Measurements from ENCODE around the gene B3GALT5. TPM values are rescaled to one million over a fixed set of nuclear protein-coding genes. Genes with fewer than 3 reads are reported as not detected.

B3GALT5 gene
- total RNA-seq, 4 donors from 2014 or later = under 0.01 to 1.2 (median 0.74) TPM

- Histone ChIP-seq H3K4me1 (no peaks in the 10 kb centered on the region), H3K4me3 (no peak overlapping the region), H3K27me3 (no peaks in the 10 kb centered on the region), H3K36me3 (no peaks in the 10 kb centered on the region), H3K27ac (replicated peaks in 1 of 4) (no peak overlapping the region), H3K9me3 (no peaks in the 10 kb centered on the region)
- no peak for DNase-seq (ENCODE audit: extremely low spot score)
- WGBS = 70% methylated on average over 4 of the region's 4 CpGs
- TF ChIP-seq CTCF (IDR thresholded peaks at IDR 0.05) (no peak), EP300 (IDR thresholded peaks at IDR 0.05) (no peak), POLR2A (IDR thresholded peaks at IDR 0.05; ENCODE audit: low read depth) (no peak), POLR2AphosphoS5 (IDR thresholded peaks at IDR 0.05) (no peak)
- intact Hi-C loops (cut with DNase I) = no loop called here
Observed at GRCh38 chr21:39690454-39690853, 77.7 kb downstream of the B3GALT5 start.

- Histone ChIP-seq H3K36me3 (no peaks in the 10 kb centered on the region), H3K27me3 (no peaks in the 10 kb centered on the region), H3K4me3 (no peak overlapping the region), H3K4me1 (no peaks in the 10 kb centered on the region), H3K9me3 (no peaks in the 10 kb centered on the region), H3K27ac (replicated peaks in 1 of 4) (no peak overlapping the region)
- 79% methylated on average over 5 of the region's 5 CpGs for WGBS
- no peak for TF ChIP-seq EP300 (IDR thresholded peaks at IDR 0.05)
- no peak for TF ChIP-seq CTCF (IDR thresholded peaks at IDR 0.05)
- no peak for TF ChIP-seq POLR2A (IDR thresholded peaks at IDR 0.05; ENCODE audit: low read depth)
- TF ChIP-seq POLR2AphosphoS5 (IDR thresholded peaks at IDR 0.05) = no peak
- peak; percentile 79 for DNase-seq (ENCODE audit: extremely low spot score)
- intact Hi-C loops (cut with DNase I) = no loop called here
Observed at GRCh38 chr21:39694750-39695149, 82.0 kb downstream of the B3GALT5 start.

- TF ChIP-seq EP300 (IDR thresholded peaks at IDR 0.05) (no peak), POLR2A (IDR thresholded peaks at IDR 0.05; ENCODE audit: low read depth) (no peak), POLR2AphosphoS5 (IDR thresholded peaks at IDR 0.05) (no peak), CTCF (IDR thresholded peaks at IDR 0.05) (no peak)
Observed at GRCh38 chr21:39696196-39696595, 83.5 kb downstream of the B3GALT5 start.

GRCh38 chr21:39696618-39697017, 83.9 kb downstream of the B3GALT5 start:
- no peaks in the 10 kb centered on the region for H3K9me3 ChIP-seq
- 52% methylated on average over 2 of the region's 4 CpGs for WGBS
- no peak overlapping the region for H3K4me3 ChIP-seq
- DNase-seq (ENCODE audit: extremely low spot score) = peak; percentile 64
- no peak overlapping the region for H3K27ac ChIP-seq (replicated peaks in 1 of 4)
- H3K27me3 ChIP-seq = no peaks in the 10 kb centered on the region
- no peaks in the 10 kb centered on the region for H3K36me3 ChIP-seq
- intact Hi-C loops (cut with DNase I) = no loop called here
- H3K4me1 ChIP-seq = no peaks in the 10 kb centered on the region
- TF ChIP-seq POLR2AphosphoS5 (IDR thresholded peaks at IDR 0.05) (no peak), CTCF (IDR thresholded peaks at IDR 0.05) (no peak)

More at GRCh38 chr21:39696196-39696595, 83.5 kb downstream of the B3GALT5 start:
- no peaks in the 10 kb centered on the region for H3K4me1 ChIP-seq
- H3K27me3 ChIP-seq = no peaks in the 10 kb centered on the region
- no peak overlapping the region for H3K4me3 ChIP-seq
- 87% methylated on average over 7 of the region's 7 CpGs for WGBS
- intact Hi-C loops (cut with DNase I) = no loop called here
- no peak overlapping the region for H3K27ac ChIP-seq (replicated peaks in 1 of 4)
- no peaks in the 10 kb centered on the region for H3K36me3 ChIP-seq
- no peaks in the 10 kb centered on the region for H3K9me3 ChIP-seq
- peak; percentile 26 for DNase-seq (ENCODE audit: extremely low spot score)

- WGBS = 84% methylated on average over 2 of the region's 2 CpGs
- no peaks in the 10 kb centered on the region for H3K27me3 ChIP-seq
- H3K4me1 ChIP-seq = no peaks in the 10 kb centered on the region
- H3K36me3 ChIP-seq = no peaks in the 10 kb centered on the region
- TF ChIP-seq POLR2A (IDR thresholded peaks at IDR 0.05; ENCODE audit: low read depth) = no peak
- H3K9me3 ChIP-seq = peaks cover 0 to 6% (median 0%) of the 10 kb centered on the region in 4 donors
- H3K4me3 ChIP-seq = no peak overlapping the region
- DNase-seq (ENCODE audit: extremely low spot score) = no peak
- no peak overlapping the region for H3K27ac ChIP-seq (replicated peaks in 1 of 4)
- intact Hi-C loops (cut with DNase I) = no loop called here
Observed at GRCh38 chr21:39700318-39700717, 87.6 kb downstream of the B3GALT5 start.

Data from esophagus muscularis mucosa (tissue), 4 donors.